Measurements from ENCODE around the gene PEPD. TPM values are rescaled to one million over a fixed set of nuclear protein-coding genes. Genes with fewer than 3 reads are reported as not detected.

Gene PEPD
- total and polyA plus RNA-seq, 10 of the 15 experiments (the other 5 are each of a cell fraction or from before 2014, with no cell fraction given) = 1.4 to 52.0 (median 20.2) TPM

GRCh38 chr19:33568706-33569105 lies 47.1 kb upstream of the PEPD start:
- Histone ChIP-seq H4K20me1 (ENCODE audit: control insufficient read depth, insufficient read depth) (no peaks in the 10 kb centered on the region), H3K36me3 (ENCODE audit: control insufficient read depth in 2 of 2, insufficient read depth in 2 of 2, low read length in 1 of 2) (no peaks in the 10 kb centered on the region), H2AFZ (ENCODE audit: control insufficient read depth, low read depth, low read length) (no peak overlapping the region), H3K27ac (ENCODE audit: control insufficient read depth, insufficient read depth) (no peak overlapping the region), H3K27me3 (replicated peaks in 1 of 2; ENCODE audit: control insufficient read depth in 2 of 2, insufficient read depth in 2 of 2, low read length in 1 of 2) (no peaks in the 10 kb centered on the region), H3K4me1 (ENCODE audit: control insufficient read depth, insufficient read depth, low read length) (no peaks in the 10 kb centered on the region), H3K79me2 (ENCODE audit: control insufficient read depth, insufficient read depth, low read length) (no peaks in the 10 kb centered on the region), H3K4me2 (ENCODE audit: control insufficient read depth, insufficient read depth) (no peak overlapping the region), H3K9ac (ENCODE audit: control insufficient read depth, insufficient read depth, low read length) (no peak overlapping the region), H3K9me3 (replicated peaks; ENCODE audit: control insufficient read depth, insufficient read depth, low read length) (no peaks in the 10 kb centered on the region), H3K4me3 (no peak overlapping the region)
- in situ Hi-C loops (cut with MboI) = no loop called here
- TF ChIP-seq EZH2 (IDR thresholded peaks at IDR 0.05; ENCODE audit: borderline replicate concordance, control insufficient read depth, low read depth, low read length) = no peak
- no peak for TF ChIP-seq BRCA1 (IDR thresholded peaks at IDR 0.05; ENCODE audit: low read depth, low read length)
- no peak for TF ChIP-seq ZBED1 (IDR thresholded peaks at IDR 0.05; ENCODE audit: borderline replicate concordance)
- TF ChIP-seq STAT1 (conservative IDR thresholded peaks at IDR 0.05) = no peak
- TF ChIP-seq KAT2A (conservative IDR thresholded peaks at IDR 0.05; ENCODE audit: control insufficient read depth, low read depth, low read length) = no peak
- TF ChIP-seq ATF7 (IDR thresholded peaks at IDR 0.05; ENCODE audit: low read depth) = no peak
- BruUV-seq (replicated peaks) = no TSS peak
- ATAC-seq (no peak), FAIRE-seq (no peak), DNase-seq (ENCODE audit: low read depth, low spot score) (no peak)
- ChIA-PET POLR2A (no interaction called here), RAD21 (ENCODE audit: unreplicated experiment) (no interaction called here), CTCF (no interaction called here), SMC1A (ENCODE audit: uncharacterized antibody, unreplicated experiment) (no interaction called here)
- WGBS (ENCODE audit: insufficient coverage, insufficient replicate concordance, low lambda C conversion rate, missing lambda C conversion rate) = 0% methylated on average over 2 of the region's 2 CpGs
- intact Hi-C loops (cut with micrococcal nuclease; ENCODE audit: unreplicated experiment) = no loop called here

DNA sequence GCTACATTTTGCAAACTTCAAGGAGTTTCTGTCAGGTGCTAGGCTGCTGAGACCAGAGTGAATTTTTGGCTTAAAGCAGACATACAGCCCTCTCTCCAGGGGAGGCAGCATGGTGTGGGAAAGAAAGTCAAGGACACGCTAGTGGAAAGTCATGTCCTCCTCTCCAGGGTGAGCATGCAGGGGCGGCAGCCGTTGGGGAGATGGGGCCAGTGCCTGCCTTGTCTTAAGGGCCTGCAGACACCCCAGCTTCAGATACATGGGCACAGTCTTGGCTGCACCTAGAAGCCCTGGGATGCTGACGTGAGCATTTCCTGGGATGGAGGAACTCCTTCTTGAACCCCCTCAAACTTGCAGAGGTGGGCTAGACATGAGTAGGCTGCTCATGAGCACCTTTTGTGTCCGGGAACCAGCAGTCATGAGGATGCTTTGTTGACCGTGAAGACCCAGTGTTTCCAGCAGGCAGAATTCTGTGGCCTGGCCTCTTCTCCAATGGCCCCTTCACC lies 43.3 kb upstream of the PEPD start:
- no TSS peak for BruUV-seq (replicated peaks)
- FAIRE-seq = no peak
- in situ Hi-C loops (cut with MboI) = no loop called here
- TF ChIP-seq EGR1 (IDR thresholded peaks at IDR 0.05; ENCODE audit: borderline replicate concordance in 1 of 2, low read depth in 2 of 2, low read length in 2 of 2) = no peak
- no peak for TF ChIP-seq SREBF1 (IDR thresholded peaks at IDR 0.05; ENCODE audit: low read length)
- TF ChIP-seq PAX8 (IDR thresholded peaks at IDR 0.05) = no peak
- TF ChIP-seq BRCA1 (IDR thresholded peaks at IDR 0.05; ENCODE audit: low read depth, low read length) = no peak
- TF ChIP-seq NFXL1 (IDR thresholded peaks at IDR 0.05; ENCODE audit: borderline replicate concordance) = no peak
- no peak for TF ChIP-seq MYB (IDR thresholded peaks at IDR 0.05; ENCODE audit: borderline replicate concordance, low read depth, low read length)
- TF ChIP-seq ZNF217 (IDR thresholded peaks at IDR 0.05) = no peak
- no peak for TF ChIP-seq CHD1 (IDR thresholded peaks at IDR 0.05; ENCODE audit: low read depth, low read length)
- TF ChIP-seq, protein P1, sequence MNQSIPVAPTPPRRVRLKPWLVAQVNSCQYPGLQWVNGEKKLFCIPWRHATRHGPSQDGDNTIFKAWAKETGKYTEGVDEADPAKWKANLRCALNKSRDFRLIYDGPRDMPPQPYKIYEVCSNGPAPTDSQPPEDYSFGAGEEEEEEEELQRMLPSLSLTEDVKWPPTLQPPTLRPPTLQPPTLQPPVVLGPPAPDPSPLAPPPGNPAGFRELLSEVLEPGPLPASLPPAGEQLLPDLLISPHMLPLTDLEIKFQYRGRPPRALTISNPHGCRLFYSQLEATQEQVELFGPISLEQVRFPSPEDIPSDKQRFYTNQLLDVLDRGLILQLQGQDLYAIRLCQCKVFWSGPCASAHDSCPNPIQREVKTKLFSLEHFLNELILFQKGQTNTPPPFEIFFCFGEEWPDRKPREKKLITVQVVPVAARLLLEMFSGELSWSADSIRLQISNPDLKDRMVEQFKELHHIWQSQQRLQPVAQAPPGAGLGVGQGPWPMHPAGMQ (IDR thresholded peaks at IDR 0.05; ENCODE audit: borderline replicate concordance) = no peak
- TF ChIP-seq ZZZ3 (IDR thresholded peaks at IDR 0.05; ENCODE audit: control insufficient read depth, insufficient read length, low read depth) = no peak
- TF ChIP-seq STAT1 (conservative IDR thresholded peaks at IDR 0.05) = no peak
- no peak for TF ChIP-seq MYC (IDR thresholded peaks at IDR 0.05; ENCODE audit: insufficient read depth, insufficient read length, insufficient replicate concordance, low read length, severe bottlenecking)

More for the DNA sequence above, 43.3 kb upstream of the PEPD start:
- ATAC-seq (no peak), DNase-seq (ENCODE audit: low read depth, low spot score) (no peak)
- ChIA-PET POLR2A (no interaction called here), RAD21 (ENCODE audit: unreplicated experiment) (no interaction called here), CTCF (no interaction called here), SMC1A (ENCODE audit: uncharacterized antibody, unreplicated experiment) (no interaction called here)
- intact Hi-C loops (cut with micrococcal nuclease; ENCODE audit: unreplicated experiment) = no loop called here
- 33% methylated on average over 6 of the region's 6 CpGs for WGBS (ENCODE audit: insufficient coverage, insufficient replicate concordance, low lambda C conversion rate, missing lambda C conversion rate)
- no peaks in the 10 kb centered on the region for H3K27me3 ChIP-seq (replicated peaks in 1 of 2; ENCODE audit: control insufficient read depth in 2 of 2, insufficient read depth in 2 of 2, low read length in 1 of 2)
- H3K4me3 ChIP-seq = no peak overlapping the region
- no peaks in the 10 kb centered on the region for H3K4me1 ChIP-seq (ENCODE audit: control insufficient read depth, insufficient read depth, low read length)
- no peak overlapping the region for H3K27ac ChIP-seq (ENCODE audit: control insufficient read depth, insufficient read depth)
- no peaks in the 10 kb centered on the region for H4K20me1 ChIP-seq (ENCODE audit: control insufficient read depth, insufficient read depth)
- H3K79me2 ChIP-seq (ENCODE audit: control insufficient read depth, insufficient read depth, low read length) = no peaks in the 10 kb centered on the region
- no peak overlapping the region for H3K4me2 ChIP-seq (ENCODE audit: control insufficient read depth, insufficient read depth)
- no peaks in the 10 kb centered on the region for H3K36me3 ChIP-seq (ENCODE audit: control insufficient read depth in 2 of 2, insufficient read depth in 2 of 2, low read length in 1 of 2)
- H3K9ac ChIP-seq (ENCODE audit: control insufficient read depth, insufficient read depth, low read length) = no peak overlapping the region
- no peak overlapping the region for H2AFZ ChIP-seq (ENCODE audit: control insufficient read depth, low read depth, low read length)
- no peaks in the 10 kb centered on the region for H3K9me3 ChIP-seq (replicated peaks; ENCODE audit: control insufficient read depth, insufficient read depth, low read length)
